ENCODE results near the gene PARD6B.

DNA sequence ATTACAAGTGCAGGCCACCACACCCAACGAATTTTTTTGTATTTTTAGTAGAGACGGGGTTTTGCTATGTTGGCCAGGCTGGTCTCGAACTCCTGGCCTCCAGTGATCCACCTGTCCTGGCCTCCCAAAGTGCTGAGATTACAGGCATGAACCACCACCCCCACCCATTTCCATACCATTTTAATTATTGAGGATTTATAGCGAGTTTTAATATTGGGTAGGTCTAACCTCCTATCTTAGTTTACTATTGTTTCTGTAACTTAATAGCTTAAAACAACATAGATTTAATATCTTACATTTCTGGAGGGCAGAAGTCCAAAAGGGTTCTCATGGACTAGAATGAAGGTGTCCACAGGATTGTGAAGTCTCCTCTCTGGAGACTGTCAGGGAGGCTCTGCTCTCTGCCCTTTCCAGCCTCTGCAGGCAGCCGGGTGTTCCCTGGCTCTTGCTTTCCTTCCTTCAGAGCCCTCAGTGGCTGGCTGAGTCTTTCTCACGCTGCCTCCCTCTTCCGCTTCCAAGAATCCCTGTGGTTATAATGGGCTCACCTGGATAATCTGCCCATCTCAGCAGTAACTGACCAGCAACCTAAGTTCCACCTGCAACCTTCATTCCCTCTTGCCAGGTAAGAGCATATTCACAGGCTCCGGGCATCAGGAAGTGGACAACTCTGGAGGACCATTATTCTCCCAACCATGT lies 44.9 kb downstream of the PARD6B start:
- TF ChIP-seq POLR2AphosphoS5 (IDR thresholded peaks at IDR 0.05) (no peak), CTCF (IDR thresholded peaks at IDR 0.05) (no peak)
